IMR-90 (cell line): ENCODE data around the gene VSNL1.

Experiments used
- MAFK ChIP-seq: IDR thresholded peaks from 2 replicates; pipeline ENCODE4 v1.6.1; 2012; ENCODE audit warnings: low read depth, low read length, improper control_type of control experiment
- MXI1 ChIP-seq: IDR thresholded peaks from 2 replicates; pipeline ENCODE4 v1.6.1; 2012; ENCODE audit warnings: low read depth, mild to moderate bottlenecking, low read length, moderate library complexity, borderline replicate concordance
- POLR2A ChIP-seq: IDR thresholded peaks from 2 replicates; pipeline ENCODE4 v1.6.1; 2012; ENCODE audit warnings: mild to moderate bottlenecking, low read depth, low read length
- RAD21 ChIP-seq: IDR thresholded peaks from 2 replicates; pipeline ENCODE4 v1.6.1; 2012; ENCODE audit warnings: low read length, improper control_type of control experiment
- RFX5 ChIP-seq: IDR thresholded peaks from 2 replicates; pipeline ENCODE4 v1.8.0; 2012; ENCODE audit warnings: low read depth, mild to moderate bottlenecking, low read length, moderate library complexity
- TF ChIP-seq, protein P1 (sequence below): conservative IDR thresholded peaks from 2 replicates; pipeline ENCODE4 v1.5.1; 2012; ENCODE audit warnings: mild to moderate bottlenecking, low read depth, low read length, improper control_type of control experiment

- no peak for TF ChIP-seq MAFK
- TF ChIP-seq, protein P1, sequence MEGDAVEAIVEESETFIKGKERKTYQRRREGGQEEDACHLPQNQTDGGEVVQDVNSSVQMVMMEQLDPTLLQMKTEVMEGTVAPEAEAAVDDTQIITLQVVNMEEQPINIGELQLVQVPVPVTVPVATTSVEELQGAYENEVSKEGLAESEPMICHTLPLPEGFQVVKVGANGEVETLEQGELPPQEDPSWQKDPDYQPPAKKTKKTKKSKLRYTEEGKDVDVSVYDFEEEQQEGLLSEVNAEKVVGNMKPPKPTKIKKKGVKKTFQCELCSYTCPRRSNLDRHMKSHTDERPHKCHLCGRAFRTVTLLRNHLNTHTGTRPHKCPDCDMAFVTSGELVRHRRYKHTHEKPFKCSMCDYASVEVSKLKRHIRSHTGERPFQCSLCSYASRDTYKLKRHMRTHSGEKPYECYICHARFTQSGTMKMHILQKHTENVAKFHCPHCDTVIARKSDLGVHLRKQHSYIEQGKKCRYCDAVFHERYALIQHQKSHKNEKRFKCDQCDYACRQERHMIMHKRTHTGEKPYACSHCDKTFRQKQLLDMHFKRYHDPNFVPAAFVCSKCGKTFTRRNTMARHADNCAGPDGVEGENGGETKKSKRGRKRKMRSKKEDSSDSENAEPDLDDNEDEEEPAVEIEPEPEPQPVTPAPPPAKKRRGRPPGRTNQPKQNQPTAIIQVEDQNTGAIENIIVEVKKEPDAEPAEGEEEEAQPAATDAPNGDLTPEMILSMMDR: no peak
- no peak for TF ChIP-seq RFX5
- TF ChIP-seq MXI1: no peak
- no peak for TF ChIP-seq RAD21
- no peak for TF ChIP-seq POLR2A
These were observed 88.1 kb downstream of the VSNL1 start for GRCh38 chr2:17628349-17629261.
